H9 (cell line): ENCODE results near the gene COL27A1. TPM values are rescaled to one million over a fixed set of nuclear protein-coding genes. Genes with fewer than 3 reads are reported as not detected.

Experiments used
- DNase-seq: peaks from one replicate; pipeline ENCODE4 v3.0.0-alpha.2; 2017
- H2AFZ ChIP-seq: one replicate; pipeline ENCODE4 v1.6.1; 2013; ENCODE audit warnings: mild to moderate bottlenecking, low read length, control low read depth, moderate library complexity
- H2AK5ac ChIP-seq: 2 replicates; pipeline ENCODE4 v1.6.1; 2013; ENCODE audit warnings: low read length, control low read depth, mixed read lengths; ENCODE audit not compliant: insufficient read length
- H2BK120ac ChIP-seq: one replicate; pipeline ENCODE4 v1.6.1; 2013; ENCODE audit warnings: low read depth, mild to moderate bottlenecking, low read length, control low read depth, inconsistent platforms; ENCODE audit not compliant: poor library complexity, severe bottlenecking
- H2BK12ac ChIP-seq: 2 replicates; pipeline ENCODE4 v1.6.1; 2013; ENCODE audit warnings: low read length, control low read depth, mixed read lengths, low read depth; ENCODE audit not compliant: insufficient read length
- H2BK15ac ChIP-seq: 2 replicates; pipeline ENCODE4 v1.6.1; 2013; ENCODE audit warnings: low read depth, low read length, control low read depth
- H2BK20ac ChIP-seq: one replicate; pipeline ENCODE4 v1.6.1; 2013; ENCODE audit warnings: low read depth, mild to moderate bottlenecking, low read length, control low read depth, inconsistent platforms; ENCODE audit not compliant: poor library complexity, severe bottlenecking
- H2BK5ac ChIP-seq: 2 replicates; pipeline ENCODE4 v1.6.1; 2013; ENCODE audit warnings: low read length, control low read depth, mixed read lengths; ENCODE audit not compliant: insufficient read length
- H3K14ac ChIP-seq: 2 replicates; pipeline ENCODE4 v1.6.1; 2013; ENCODE audit warnings: low read length, control low read depth; ENCODE audit not compliant: insufficient read depth
- H3K18ac ChIP-seq: 2 replicates; pipeline ENCODE4 v1.6.1; 2013; ENCODE audit warnings: low read depth, mild to moderate bottlenecking, mixed read lengths, low read length, control low read depth; ENCODE audit not compliant: insufficient read length
- H3K23ac ChIP-seq: 2 replicates; pipeline ENCODE4 v1.6.1; 2013; ENCODE audit warnings: low read length, control low read depth, mixed read lengths, low read depth; ENCODE audit not compliant: insufficient read length
- H3K23me2 ChIP-seq: 2 replicates; pipeline ENCODE4 v1.6.1; 2013; ENCODE audit warnings: low read depth, mild to moderate bottlenecking, mixed read lengths, low read length, control low read depth; ENCODE audit not compliant: insufficient read length, poor library complexity, severe bottlenecking
- H3K27ac ChIP-seq: 2 replicates; pipeline ENCODE4 v1.5.1; 2013; ENCODE audit warnings: low read length, control low read depth, mixed read lengths, low read depth; ENCODE audit not compliant: insufficient read length
- H3K27me3 ChIP-seq: 2 replicates; pipeline ENCODE4 v1.6.1; 2013; ENCODE audit warnings: low read length, control low read depth, inconsistent platforms; ENCODE audit not compliant: insufficient read depth
- H3K4ac ChIP-seq: 2 replicates; pipeline ENCODE4 v1.6.1; 2013; ENCODE audit warnings: low read depth, mild to moderate bottlenecking, control low read depth, inconsistent platforms, low read length, moderate library complexity
- H3K4me1 ChIP-seq: 2 replicates; pipeline ENCODE4 v1.6.1; 2013; ENCODE audit warnings: low read length, control low read depth, inconsistent platforms; ENCODE audit not compliant: insufficient read depth
- H3K4me2 ChIP-seq: 2 replicates; pipeline ENCODE4 v1.6.1; 2013; ENCODE audit warnings: low read length, control low read depth, mixed read lengths; ENCODE audit not compliant: insufficient read length, insufficient read depth
- H3K56ac ChIP-seq: 2 replicates; pipeline ENCODE4 v1.6.1; 2013; ENCODE audit warnings: low read depth, mild to moderate bottlenecking, mixed read lengths, low read length, control low read depth; ENCODE audit not compliant: insufficient read length
- H3K79me1 ChIP-seq: 2 replicates; pipeline ENCODE4 v1.6.1; 2013; ENCODE audit warnings: low read depth, mild to moderate bottlenecking, moderate library complexity, low read length, control low read depth, inconsistent platforms; ENCODE audit not compliant: insufficient read depth, poor library complexity, severe bottlenecking
- H3K79me2 ChIP-seq: 2 replicates; pipeline ENCODE4 v1.6.1; 2013; ENCODE audit warnings: low read length, control low read depth, inconsistent platforms; ENCODE audit not compliant: insufficient read depth
- H3K9ac ChIP-seq: 2 replicates; pipeline ENCODE4 v1.6.1; 2013; ENCODE audit warnings: low read length, control low read depth, mixed read lengths; ENCODE audit not compliant: insufficient read length; ENCODE audit errors: extremely low read depth
- H3K9me3 ChIP-seq: one replicate; pipeline ENCODE4 v1.6.1; 2013; ENCODE audit warnings: low read depth, low read length, inconsistent platforms; ENCODE audit not compliant: control insufficient read depth
- H3T11ph ChIP-seq: one replicate; pipeline ENCODE4 v1.6.1; 2013; ENCODE audit warnings: mild to moderate bottlenecking, low read length, control low read depth, inconsistent platforms
- H4K20me1 ChIP-seq: one replicate; pipeline ENCODE4 v1.6.1; 2013; ENCODE audit not compliant: control insufficient read depth, insufficient read length, insufficient read depth
- H4K5ac ChIP-seq: 2 replicates; pipeline ENCODE4 v1.6.1; 2013; ENCODE audit warnings: low read depth, mild to moderate bottlenecking, mixed read lengths, low read length, control low read depth; ENCODE audit not compliant: insufficient read length
- H4K8ac ChIP-seq: replicated peaks from 2 replicates; pipeline ENCODE4 v1.6.1; 2013; ENCODE audit warnings: low read length, control low read depth, mixed read lengths, low read depth; ENCODE audit not compliant: insufficient read length
- H4K91ac ChIP-seq: 2 replicates; pipeline ENCODE4 v1.6.1; 2013; ENCODE audit warnings: low read depth, mild to moderate bottlenecking, moderate library complexity, mixed read lengths, low read length, control low read depth; ENCODE audit not compliant: insufficient read length
- H3K27ac Mint-ChIP-seq, 3 experiments: 2 replicates in 2 of 3; 3 replicates in 1 of 3; pipeline ENCODE4 v1.8.0; 2020 to 2021; ENCODE audit warnings: mixed read lengths in 3 of 3, mild to moderate bottlenecking in 1 of 3, moderate library complexity in 1 of 3
- H3K27me3 Mint-ChIP-seq: 2 replicates; pipeline ENCODE4 v1.8.0; 2021; ENCODE audit warnings: low read depth, mild to moderate bottlenecking, moderate library complexity, mixed read lengths
- H3K36me3 Mint-ChIP-seq, 3 experiments: 2 replicates in 2 of 3; 3 replicates in 1 of 3; pipeline ENCODE4 v1.8.0; 2020 to 2021; ENCODE audit warnings: low read depth in 3 of 3, mixed read lengths in 3 of 3; ENCODE audit not compliant: insufficient read depth in 1 of 3
- H3K4me1 Mint-ChIP-seq, 2 experiments: 2 replicates each; pipeline ENCODE4 v1.8.0; 2020; ENCODE audit warnings: mixed read lengths in 2 of 2
- H3K4me3 Mint-ChIP-seq, 2 experiments: 2 replicates in 1 of 2; 3 replicates in 1 of 2; pipeline ENCODE4 v1.8.0; 2020 to 2021; ENCODE audit warnings: mild to moderate bottlenecking in 2 of 2, mixed read lengths in 2 of 2, moderate library complexity in 1 of 2
- H3K9me3 Mint-ChIP-seq, 2 experiments: 2 replicates in 1 of 2; 3 replicates in 1 of 2; pipeline ENCODE4 v1.8.0; 2020; ENCODE audit warnings: mild to moderate bottlenecking in 2 of 2, mixed read lengths in 2 of 2, moderate library complexity in 1 of 2
- CTCF ChIP-seq: fragments of 200-600 bp; sonication (generic); conservative IDR thresholded peaks from 3 replicates; pipeline ENCODE4 v1.8.0; 2021; ENCODE audit warnings: antibody characterized with exemption, mild to moderate bottlenecking
- WGBS: extraction: QIAGEN DNeasy Blood & Tissue Kit; methylation state at CpG from one replicate; pipeline ENCODE4 v1.1.7; 2013; ENCODE audit warnings: missing lambda C conversion rate, low lambda C conversion rate, mixed read lengths; ENCODE audit not compliant: insufficient read length; ENCODE audit errors: extremely low coverage; 5-methylcytosine and 5-hydroxymethylcytosine counted together
- total RNA-seq: library from RNA; stranded (reverse); gene quantifications from 2 replicates; pipeline ENCODE4 v1.2.1, GENCODE V29; 2021

The COL27A1 gene
- total RNA-seq, 1 experiment from 2014 or later: 17.9 TPM

GRCh38 chr9:114335745-114336144 is 180.4 kb downstream of the COL27A1 start:
- H3K23me2 ChIP-seq: no peaks in the 10 kb centered on the region
- no peak overlapping the region for H4K8ac ChIP-seq
- H3K4me3 Mint-ChIP-seq: no peak overlapping the region
- H3K79me2 ChIP-seq: no peaks in the 10 kb centered on the region
- H3K18ac ChIP-seq: no peak overlapping the region
- no peak overlapping the region for H2AFZ ChIP-seq
- H3K9me3 ChIP-seq: no peaks in the 10 kb centered on the region
- no peak overlapping the region for H3K4me2 ChIP-seq
- no peaks in the 10 kb centered on the region for H4K20me1 ChIP-seq
- no peaks in the 10 kb centered on the region; a peak in 1 of 5 replicates for H3K9me3 Mint-ChIP-seq
- no peak overlapping the region for H2BK5ac ChIP-seq
- H2BK120ac ChIP-seq: no peak overlapping the region
- H2BK15ac ChIP-seq: no peak overlapping the region
- TF ChIP-seq CTCF: no peak
- WGBS: no CpG with 5 or more reads among the region's 2 CpGs
- no peaks in the 10 kb centered on the region for H3K27me3 ChIP-seq
- H4K5ac ChIP-seq: no peak overlapping the region
- no peak overlapping the region for H2BK20ac ChIP-seq
- no peaks in the 10 kb centered on the region for H3K4me1 ChIP-seq
- H3K23ac ChIP-seq: no peak overlapping the region
- H2AK5ac ChIP-seq: no peak overlapping the region
- no peak overlapping the region for H3T11ph ChIP-seq
- no peak overlapping the region for H3K4ac ChIP-seq
- H3K36me3 Mint-ChIP-seq: peaks cover 32 to 47% (median 39%) of the 10 kb centered on the region in 3 experiments; a peak in 6 of 7 replicates
- no peak overlapping the region for H3K14ac ChIP-seq
- no peak overlapping the region for H2BK12ac ChIP-seq
- H3K27ac Mint-ChIP-seq: no peak overlapping the region; a peak in 1 of 7 replicates
- no peak overlapping the region for H4K91ac ChIP-seq
- H3K9ac ChIP-seq: no peak overlapping the region
- H3K4me1 Mint-ChIP-seq: 0 out of 4 replicates have a peak, but pooled peaks cover 0 to 2% of the 10 kb centered on the region in 2 experiments
- H3K56ac ChIP-seq: no peak overlapping the region
- no peak overlapping the region for H3K27ac ChIP-seq
- DNase-seq: no peak
- H3K79me1 ChIP-seq: no peaks in the 10 kb centered on the region
- peaks cover 4% of the 10 kb centered on the region for H3K27me3 Mint-ChIP-seq
